HFF-Myc (cell line): ENCODE results near the gene MEGF10.

Experiments
- DNase-seq: peaks from one replicate; pipeline ENCODE4 v3.0.0-alpha.2; 2011; ENCODE audit warnings: low read depth; ENCODE audit errors: extremely low read depth
- H3K4me3 ChIP-seq: replicated peaks from 2 replicates; pipeline ENCODE4 v1.5.1; 2011; ENCODE audit warnings: low read depth, mild to moderate bottlenecking, control low read depth, low read length
- TF ChIP-seq, protein P1 (sequence below): IDR thresholded peaks from 2 replicates; pipeline ENCODE4 v1.5.1; 2012; ENCODE audit warnings: mild to moderate bottlenecking, low read depth, low read length, control low read depth; ENCODE audit errors: missing control alignments

The MEGF10 gene

DNA sequence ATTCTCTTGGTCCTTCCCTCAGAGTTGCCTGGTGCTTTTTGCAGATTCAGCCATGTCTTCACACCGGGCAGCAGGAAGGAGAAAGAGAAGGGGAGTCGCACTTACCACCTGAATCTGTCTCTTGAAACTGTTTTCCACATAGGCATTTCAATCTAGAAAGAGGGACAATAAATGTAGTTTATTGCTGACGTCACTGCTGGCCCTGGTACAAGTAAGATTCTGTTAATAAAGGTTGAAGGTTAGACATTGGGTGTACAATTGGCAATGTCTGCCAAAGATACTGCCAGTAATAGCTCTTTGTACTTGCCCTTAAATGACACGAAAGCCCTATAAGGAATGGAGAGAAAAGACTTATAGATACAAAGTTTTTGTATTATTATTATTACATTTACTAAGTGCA lies 72.8 kb downstream of the MEGF10 start:
- no peak overlapping the region for H3K4me3 ChIP-seq
- no peak for DNase-seq
- TF ChIP-seq, protein P1, sequence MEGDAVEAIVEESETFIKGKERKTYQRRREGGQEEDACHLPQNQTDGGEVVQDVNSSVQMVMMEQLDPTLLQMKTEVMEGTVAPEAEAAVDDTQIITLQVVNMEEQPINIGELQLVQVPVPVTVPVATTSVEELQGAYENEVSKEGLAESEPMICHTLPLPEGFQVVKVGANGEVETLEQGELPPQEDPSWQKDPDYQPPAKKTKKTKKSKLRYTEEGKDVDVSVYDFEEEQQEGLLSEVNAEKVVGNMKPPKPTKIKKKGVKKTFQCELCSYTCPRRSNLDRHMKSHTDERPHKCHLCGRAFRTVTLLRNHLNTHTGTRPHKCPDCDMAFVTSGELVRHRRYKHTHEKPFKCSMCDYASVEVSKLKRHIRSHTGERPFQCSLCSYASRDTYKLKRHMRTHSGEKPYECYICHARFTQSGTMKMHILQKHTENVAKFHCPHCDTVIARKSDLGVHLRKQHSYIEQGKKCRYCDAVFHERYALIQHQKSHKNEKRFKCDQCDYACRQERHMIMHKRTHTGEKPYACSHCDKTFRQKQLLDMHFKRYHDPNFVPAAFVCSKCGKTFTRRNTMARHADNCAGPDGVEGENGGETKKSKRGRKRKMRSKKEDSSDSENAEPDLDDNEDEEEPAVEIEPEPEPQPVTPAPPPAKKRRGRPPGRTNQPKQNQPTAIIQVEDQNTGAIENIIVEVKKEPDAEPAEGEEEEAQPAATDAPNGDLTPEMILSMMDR: no peak

DNA sequence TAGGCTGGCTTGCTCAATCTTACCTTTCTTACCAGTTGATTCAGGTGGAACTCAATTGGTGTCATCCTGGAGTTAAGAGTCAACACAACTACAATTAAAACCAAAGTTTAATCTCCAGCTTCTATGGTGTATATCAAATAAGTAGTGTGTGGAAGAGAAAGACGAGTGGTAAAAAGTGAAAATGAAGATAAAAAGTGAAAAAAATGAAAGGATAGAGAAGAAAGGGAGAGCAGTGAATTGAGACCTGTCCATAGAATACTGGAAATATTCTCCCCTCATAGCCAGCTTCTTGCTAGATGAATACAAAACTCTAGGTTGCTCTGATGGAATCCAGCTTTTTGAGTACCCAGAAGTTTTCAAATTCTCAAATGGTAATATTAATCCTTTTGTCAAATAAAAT lies 76.4 kb downstream of the MEGF10 start:
- H3K4me3 ChIP-seq: no peak overlapping the region
- no peak for DNase-seq
- TF ChIP-seq, protein P1: no peak

DNA sequence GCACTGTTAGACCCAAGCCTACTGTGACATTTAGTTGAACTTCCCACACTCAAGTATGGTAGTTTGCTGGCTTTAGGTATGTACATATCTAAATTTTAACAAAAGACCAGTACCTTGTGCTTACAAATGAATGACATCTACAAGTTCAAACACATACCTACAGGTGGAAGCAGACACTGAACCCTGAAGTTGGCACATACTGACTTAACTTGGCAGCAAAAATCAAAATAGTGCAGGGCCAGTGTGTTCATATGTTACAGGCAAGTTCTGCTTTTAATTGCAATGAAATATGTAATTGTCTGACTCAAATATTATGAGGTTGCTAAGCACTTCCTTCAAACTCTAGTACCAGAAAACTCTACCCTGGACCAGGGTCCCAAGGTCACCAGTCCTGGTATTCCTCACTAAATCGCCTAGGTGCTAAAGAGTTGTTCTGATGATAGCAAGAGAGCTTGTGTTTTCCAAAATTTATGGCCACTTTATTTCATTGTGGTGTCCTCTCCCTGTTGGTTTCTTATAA lies 77.4 kb downstream of the MEGF10 start:
- no peak overlapping the region for H3K4me3 ChIP-seq
- TF ChIP-seq, protein P1: no peak
- no peak for DNase-seq

DNA sequence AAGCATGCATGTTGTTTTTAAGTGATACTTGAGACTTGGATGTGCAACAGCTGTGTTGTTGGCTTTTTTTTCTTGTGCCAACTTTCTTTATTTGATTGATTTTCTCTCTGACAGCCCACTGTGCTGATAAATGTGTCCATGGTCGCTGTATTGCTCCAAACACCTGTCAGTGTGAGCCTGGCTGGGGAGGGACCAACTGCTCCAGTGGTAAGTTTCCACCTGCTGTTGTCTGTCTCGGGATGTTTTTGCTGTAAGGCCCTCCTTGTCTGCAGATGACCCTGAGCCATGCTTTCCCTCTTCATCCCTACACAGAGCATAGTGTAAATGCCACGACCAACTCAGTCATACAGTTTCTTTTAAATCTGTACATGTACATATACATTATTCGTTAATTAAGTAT lies 79.2 kb downstream of the MEGF10 start:
- H3K4me3 ChIP-seq: no peak overlapping the region
- no peak for DNase-seq
- TF ChIP-seq, protein P1: no peak

DNA sequence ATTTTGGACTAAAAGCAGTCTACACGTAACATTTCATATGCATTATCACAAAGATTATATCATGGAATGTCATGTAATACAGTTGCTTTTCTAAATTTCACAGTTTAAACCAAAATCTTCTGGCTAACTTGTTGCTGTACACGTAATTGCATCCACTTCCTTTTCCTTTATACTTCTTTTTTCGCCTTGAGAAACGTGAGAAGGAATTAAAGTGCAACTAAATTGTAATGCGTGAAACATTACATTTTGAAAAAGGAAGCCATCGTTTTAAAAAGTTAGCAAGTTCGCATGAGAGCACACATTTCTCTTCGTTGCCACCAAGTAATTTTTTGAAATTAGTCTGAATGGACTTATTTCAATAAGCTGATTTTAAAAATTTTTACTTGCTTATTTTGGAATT lies 80.0 kb downstream of the MEGF10 start:
- no peak for DNase-seq
- TF ChIP-seq, protein P1: no peak
- no peak overlapping the region for H3K4me3 ChIP-seq

DNA sequence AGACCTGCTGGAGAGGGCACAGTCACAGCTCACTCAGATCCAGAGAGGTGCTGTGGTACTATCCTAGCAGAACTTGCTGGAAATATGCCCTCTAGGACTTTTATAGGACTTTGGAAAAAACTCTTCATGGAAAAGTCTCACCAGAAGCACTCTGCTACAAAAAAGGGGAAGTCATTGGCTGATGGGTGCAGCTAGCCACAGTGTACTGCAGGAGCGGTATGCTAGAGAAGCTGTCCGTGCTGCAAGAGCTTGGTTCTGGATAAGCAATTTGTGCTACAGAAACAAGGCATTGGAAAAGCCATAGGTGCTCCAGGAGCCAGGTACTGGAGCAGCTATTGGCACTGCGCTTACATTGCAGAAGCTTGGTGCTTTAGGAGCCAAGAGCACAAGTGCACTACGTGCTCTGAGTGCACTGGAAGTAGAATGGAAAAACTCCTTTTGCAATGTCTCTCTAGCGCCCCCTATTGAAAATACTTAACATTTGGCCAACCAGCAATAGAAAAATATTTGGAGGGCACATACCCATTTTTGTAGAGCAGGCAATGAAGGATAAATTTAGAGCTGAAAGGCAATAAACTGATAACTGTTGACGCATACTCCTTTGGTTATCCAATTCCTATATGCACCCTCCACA lies 83.4 kb downstream of the MEGF10 start:
- H3K4me3 ChIP-seq: no peak overlapping the region
- TF ChIP-seq, protein P1: peak; percentile 44
- no peak for DNase-seq

DNA sequence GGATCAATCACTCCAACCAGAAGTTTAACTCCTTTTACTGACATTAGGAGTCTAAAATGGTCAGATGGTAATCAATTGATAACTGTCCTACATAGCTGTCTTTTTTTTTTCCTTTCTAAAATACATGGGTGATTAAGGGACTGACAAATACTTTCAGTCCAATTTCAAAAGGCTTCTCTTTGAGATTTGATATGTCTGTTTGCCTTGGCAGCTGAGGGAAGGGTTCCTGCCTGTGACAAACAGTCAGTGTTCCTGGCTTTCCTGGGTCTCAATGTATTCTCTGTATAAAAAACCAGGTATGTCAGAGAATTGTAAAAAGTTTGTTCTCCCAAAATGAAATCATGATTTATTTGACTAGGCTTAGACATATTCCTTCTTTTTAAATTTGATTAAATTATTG lies 84.5 kb downstream of the MEGF10 start:
- H3K4me3 ChIP-seq: no peak overlapping the region
- DNase-seq: no peak
- TF ChIP-seq, protein P1: no peak
